GM10248 (cell line): ENCODE data around the gene OBSCN.
A peak's percentile ranks its signal among the peaks of the same experiment; 100 is the strongest.

ENCODE experiments used
- CTCF ChIA-PET: fragments of 300-600 bp; sonication (Branson Sonifier 250); formaldehyde crosslinking; extraction: SDS; loops from one replicate; lab custom pipeline; 2021; ENCODE audit warnings: antibody characterized with exemption; lab: Yijun Ruan, JAX
- POLR2A ChIA-PET: fragments of 350-650 bp; sonication (Branson Sonifier 250); formaldehyde crosslinking; extraction: SDS; loops from one replicate; lab custom pipeline; 2020; ENCODE audit warnings: antibody characterized with exemption; lab: Yijun Ruan, JAX
- DNase-seq: peaks from one replicate; pipeline ENCODE4 v3.0.0; 2012; ENCODE audit errors: extremely low spot score
- TF ChIP-seq, protein P1 (sequence below): IDR thresholded peaks from 2 replicates; pipeline ENCODE4 v1.5.1; 2012; ENCODE audit warnings: mild to moderate bottlenecking, low read depth; ENCODE audit errors: extremely low read depth, missing control alignments, control extremely low read depth

OBSCN gene

DNA sequence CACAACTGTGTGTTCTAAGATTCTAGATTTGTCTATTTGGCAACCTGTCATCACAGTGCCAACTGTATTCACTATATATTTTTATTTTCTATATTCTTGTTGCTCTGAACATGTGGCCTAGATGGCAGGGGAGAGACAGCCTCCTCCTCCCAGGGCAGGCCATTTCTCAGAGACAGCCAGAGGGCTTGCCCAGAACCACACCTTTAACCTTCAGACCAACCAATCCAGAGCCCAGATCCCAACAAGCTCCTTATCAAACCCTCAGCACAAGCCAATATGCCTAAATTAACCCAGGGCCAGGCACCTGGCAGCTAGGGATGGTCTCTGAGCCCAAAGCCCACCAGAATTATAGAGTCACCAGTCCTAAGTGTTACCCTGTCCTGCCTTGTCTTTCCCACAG lies 179.5 kb downstream of the OBSCN start:
- CTCF ChIA-PET: interaction anchor here (1.0 kb wide), 1 partner anchor 10 kb away, joined by 3 read pairs; no protein-coding TSS in a partner anchor
- POLR2A ChIA-PET: no interaction called here

DNA sequence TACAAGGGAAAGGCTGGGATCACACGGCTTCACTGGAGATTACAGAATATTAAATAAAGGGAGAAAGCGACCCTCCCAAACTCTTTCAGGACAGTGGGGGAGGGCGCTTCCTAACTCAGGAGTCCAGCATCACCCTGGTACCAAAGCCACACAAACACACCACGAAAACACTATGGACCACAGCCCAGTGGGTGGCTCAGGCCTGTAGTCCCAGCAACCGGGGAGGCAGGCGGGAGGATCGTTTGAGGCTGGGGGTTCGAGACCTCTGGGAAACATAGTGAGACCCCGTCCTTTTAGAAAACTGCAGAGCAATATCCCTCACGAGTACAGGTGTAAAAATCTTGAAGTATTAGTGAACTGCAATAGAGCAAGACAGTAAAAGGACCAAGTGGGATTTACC lies 182.8 kb downstream of the OBSCN start:
- TF ChIP-seq, protein P1, sequence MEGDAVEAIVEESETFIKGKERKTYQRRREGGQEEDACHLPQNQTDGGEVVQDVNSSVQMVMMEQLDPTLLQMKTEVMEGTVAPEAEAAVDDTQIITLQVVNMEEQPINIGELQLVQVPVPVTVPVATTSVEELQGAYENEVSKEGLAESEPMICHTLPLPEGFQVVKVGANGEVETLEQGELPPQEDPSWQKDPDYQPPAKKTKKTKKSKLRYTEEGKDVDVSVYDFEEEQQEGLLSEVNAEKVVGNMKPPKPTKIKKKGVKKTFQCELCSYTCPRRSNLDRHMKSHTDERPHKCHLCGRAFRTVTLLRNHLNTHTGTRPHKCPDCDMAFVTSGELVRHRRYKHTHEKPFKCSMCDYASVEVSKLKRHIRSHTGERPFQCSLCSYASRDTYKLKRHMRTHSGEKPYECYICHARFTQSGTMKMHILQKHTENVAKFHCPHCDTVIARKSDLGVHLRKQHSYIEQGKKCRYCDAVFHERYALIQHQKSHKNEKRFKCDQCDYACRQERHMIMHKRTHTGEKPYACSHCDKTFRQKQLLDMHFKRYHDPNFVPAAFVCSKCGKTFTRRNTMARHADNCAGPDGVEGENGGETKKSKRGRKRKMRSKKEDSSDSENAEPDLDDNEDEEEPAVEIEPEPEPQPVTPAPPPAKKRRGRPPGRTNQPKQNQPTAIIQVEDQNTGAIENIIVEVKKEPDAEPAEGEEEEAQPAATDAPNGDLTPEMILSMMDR: no peak
- CTCF ChIA-PET: no interaction called here
- POLR2A ChIA-PET: no interaction called here
- DNase-seq: no peak

More for the DNA sequence above, 179.5 kb downstream of the OBSCN start:
- no peak for DNase-seq
- TF ChIP-seq, protein P1: no peak

DNA sequence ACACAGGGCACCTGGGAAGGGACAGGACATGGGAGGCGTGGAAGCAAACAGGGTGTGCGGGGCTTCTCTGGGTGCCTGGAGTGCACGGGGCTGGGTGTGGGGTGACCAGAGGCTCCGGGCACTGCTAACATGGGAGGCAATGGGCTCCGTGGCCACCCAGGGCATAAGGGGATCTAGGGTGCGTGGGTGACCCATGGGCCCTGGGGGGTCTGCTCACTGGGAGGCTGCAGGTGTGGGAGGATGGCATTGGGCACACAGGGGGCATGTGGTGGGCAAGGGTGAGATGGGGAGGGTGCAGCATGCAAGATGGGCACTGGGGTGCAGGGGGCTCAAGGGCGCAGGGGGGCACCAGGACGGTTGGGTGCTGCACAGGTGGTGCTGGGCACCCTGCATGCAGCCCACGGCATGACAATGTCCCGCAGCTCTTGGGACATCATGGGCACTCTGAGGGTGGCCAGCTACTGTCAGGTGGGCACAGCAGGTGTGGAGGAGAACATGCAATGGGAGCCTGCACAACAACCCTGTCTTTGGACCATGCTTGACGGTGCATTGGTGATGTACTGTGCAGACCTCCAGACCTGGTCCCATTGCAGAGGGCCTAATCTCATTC lies 183.7 kb downstream of the OBSCN start:
- TF ChIP-seq, protein P1: no peak
- POLR2A ChIA-PET: no interaction called here
- DNase-seq: no peak
- CTCF ChIA-PET: interaction anchor here (1.0 to 1.7 kb wide), 2 partner anchors 14 to 32 kb away, joined by 3 read pairs; no protein-coding TSS in a partner anchor

DNA sequence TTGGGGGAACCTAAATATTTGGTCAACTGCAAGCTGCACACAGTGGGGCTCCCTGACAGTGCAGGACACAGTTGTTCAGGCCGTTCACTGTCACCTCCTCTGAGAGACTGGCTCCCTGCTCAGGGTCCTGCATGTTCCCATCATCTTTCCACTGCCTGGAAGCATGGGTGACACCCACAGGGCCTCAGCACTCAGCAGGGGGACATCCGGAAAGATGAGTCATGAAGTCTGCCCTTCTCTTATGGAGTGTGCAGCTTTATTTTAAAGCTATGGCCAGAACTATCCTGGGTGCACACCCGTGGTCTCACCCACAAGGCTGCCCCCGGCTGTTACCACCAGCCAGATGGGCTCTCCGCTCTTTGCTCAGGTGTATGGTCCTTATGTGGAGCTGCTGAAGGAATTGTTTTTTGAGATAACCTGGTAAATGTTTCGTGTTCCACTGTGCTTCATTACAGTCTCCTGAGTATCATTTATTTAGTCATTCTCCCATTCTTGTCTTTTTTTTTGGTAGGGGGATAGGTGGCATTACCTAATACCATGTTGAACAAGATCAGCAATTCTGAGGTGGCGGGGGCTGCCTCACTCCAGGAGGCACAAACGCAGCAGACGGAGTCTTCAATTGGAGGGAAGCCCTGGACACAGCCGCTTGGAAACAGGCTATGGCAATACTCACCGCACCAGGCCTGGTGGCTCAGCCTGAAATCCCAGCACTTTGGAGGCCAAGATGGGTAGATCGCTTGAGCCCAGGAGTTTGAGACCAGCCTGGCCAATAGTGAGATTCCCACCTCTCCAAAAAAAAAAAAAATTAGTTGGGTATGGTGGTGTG lies 184.5 kb downstream of the OBSCN start:
- no peak for DNase-seq
- TF ChIP-seq, protein P1: no peak
- POLR2A ChIA-PET: no interaction called here
- CTCF ChIA-PET: interaction anchor here (0.9 to 1.9 kb wide), 6 partner anchors 8 to 108 kb away, joined by 3 to 5 read pairs (median 3); no protein-coding TSS in a partner anchor

DNA sequence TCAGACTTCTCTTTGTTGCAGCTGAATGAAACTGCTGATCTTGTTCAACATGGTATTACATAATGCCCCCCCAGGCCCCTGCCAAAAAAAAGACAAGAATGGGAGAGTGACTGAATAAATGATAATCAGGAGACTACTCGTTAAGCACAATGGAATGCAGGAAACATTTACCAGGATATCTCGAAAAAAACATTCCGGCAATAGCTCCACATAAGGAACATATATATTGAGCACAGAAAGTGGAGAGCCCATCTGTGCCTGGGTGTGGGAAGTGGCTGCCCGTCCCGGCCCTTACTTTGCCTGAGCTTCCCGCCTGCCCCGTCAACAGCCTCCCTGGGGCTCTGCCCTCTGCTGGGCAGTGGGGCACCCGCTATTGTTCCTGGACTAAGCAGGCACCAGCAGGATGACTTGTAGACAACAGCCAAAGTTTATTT lies 185.4 kb downstream of the OBSCN start:
- CTCF ChIA-PET: interaction anchor here (0.9 to 1.9 kb wide), 6 partner anchors 9 to 107 kb away, joined by 3 to 5 read pairs (median 3); no protein-coding TSS in a partner anchor
- TF ChIP-seq, protein P1: peak; percentile 32
- no peak for DNase-seq
- POLR2A ChIA-PET: no interaction called here

DNA sequence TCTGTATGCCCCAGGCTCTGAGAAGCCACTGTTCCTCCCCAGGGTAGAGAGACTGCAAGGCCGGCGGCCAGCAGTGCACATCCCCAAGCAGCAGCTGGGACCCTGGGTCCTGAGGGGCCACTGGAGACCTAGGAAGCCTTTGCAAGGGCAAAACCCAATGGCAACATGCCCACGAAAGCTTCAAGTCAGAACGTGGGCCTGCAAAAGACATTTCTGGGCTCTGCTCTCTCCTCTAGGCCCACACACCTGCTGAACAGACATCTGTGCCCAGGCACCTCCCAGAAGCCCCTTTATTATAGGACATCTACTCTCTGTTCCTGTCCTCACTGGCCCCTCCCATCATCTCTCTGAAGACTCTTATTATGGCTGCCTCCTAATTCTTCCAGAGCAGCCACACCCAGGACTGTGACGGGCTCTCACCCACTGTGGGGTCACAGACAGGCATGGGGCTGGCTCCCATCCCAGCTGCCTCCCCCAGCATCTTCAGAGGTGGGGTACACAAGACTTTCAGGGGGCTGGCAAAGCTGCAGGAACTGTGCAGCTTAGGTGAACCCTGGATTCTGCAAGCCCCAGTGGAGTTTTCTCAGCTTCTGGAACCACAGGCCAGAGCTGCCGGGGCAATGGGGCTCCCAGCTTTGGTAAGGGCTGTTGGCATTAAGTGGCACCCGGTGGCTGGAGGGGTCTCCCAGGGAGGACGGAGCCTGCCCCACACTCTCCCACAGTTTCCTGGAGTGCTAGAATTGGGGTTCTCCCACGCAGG lies 186.1 kb downstream of the OBSCN start:
- no peak for DNase-seq
- TF ChIP-seq, protein P1: no peak
- ChIA-PET CTCF (interaction anchor here (0.9 to 1.9 kb wide), 4 partner anchors 8 to 228 kb away, joined by 3 to 5 read pairs (median 4); no protein-coding TSS in a partner anchor), POLR2A (no interaction called here)
